Measurements from ENCODE around the gene UQCC2.

UQCC2 gene

DNA sequence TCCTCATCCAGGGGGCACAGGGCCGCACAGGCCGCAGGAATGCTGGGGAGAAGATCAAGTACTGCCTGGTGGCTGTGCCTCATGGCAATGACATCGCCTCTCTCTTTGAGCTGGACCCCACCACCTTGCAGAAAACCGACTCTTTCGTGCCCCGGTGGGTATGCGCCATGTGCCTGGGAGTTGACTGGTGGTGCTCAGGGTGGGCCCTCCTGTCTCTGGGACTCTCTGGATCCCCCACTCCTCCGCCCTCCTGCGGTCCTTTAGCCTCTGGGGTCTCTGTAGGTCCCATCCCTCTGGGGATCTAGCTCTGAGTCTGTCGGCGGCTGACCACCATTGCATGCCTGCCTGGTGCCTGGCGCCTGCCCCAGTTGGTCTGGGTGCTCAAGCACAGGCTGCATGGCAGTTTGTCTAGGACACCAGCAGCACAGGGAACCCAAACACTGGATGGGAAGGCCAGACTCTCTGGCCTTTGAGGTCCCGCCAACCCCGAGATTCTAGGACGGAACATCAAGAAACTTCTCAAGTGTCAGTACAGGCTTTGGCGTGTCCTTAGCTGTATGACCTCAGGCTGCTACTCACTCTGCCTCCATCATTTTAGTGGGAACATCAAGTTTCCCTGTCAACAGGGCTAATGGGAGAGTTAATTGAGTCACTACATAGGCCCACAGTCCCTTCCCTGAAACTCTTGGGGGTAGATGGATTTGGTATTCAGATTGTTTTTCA is 47.6 kb downstream of the UQCC2 start:
- Histone ChIP-seq H3K4me2 (no peak overlapping the region), H3K27me3 (no peaks in the 10 kb centered on the region), H3K27ac (no peak overlapping the region), H3K4me1 (peaks cover 0 to 5% (median 0%) of the 10 kb centered on the region in 10 experiments; a peak in 3 of 20 replicates), H3K36me3 (peaks cover 0 to 76% (median 50%) of the 10 kb centered on the region in 11 experiments; a peak in 18 of 22 replicates), H3K9ac (no peak overlapping the region), H4K20me1 (peaks cover 0 to 4% (median 0%) of the 10 kb centered on the region in 11 experiments; a peak in 3 of 22 replicates), H3K9me3 (replicated peaks in 1 of 11) (no peaks in the 10 kb centered on the region), H3K4me3 (no peak overlapping the region)
- TF ChIP-seq Cebpa-rat (IDR thresholded peaks at IDR 0.05), result no peak

DNA sequence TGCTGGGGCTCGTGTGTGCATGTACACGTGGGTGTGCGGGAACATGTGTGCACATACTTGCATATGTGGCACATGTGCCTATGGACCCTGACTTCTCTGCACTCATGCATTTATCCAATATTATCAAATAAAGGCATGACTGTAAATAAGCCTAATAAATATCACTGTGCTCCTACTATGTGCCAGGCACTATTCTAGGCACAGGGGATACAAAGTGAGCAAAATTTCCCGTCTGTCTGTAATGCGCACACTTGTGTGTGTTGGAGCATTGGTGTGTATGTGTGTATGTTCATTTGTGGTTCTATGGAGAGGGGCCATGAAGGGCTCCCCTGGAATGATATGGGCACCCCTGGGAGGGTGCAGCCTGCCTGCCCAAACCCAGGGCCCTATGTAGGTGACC is 48.5 kb downstream of the UQCC2 start:
- Histone ChIP-seq H3K9me3 (replicated peaks in 1 of 11) (no peaks in the 10 kb centered on the region), H3K9ac (no peak overlapping the region), H3K36me3 (peaks cover 0 to 76% (median 50%) of the 10 kb centered on the region in 11 experiments; a peak in 18 of 22 replicates), H3K27ac (no peak overlapping the region), H3K4me2 (no peak overlapping the region), H3K4me3 (no peak overlapping the region), H4K20me1 (peaks cover 0 to 4% (median 0%) of the 10 kb centered on the region in 11 experiments; a peak in 3 of 22 replicates), H3K27me3 (no peaks in the 10 kb centered on the region), H3K4me1 (no peaks in the 10 kb centered on the region)
- TF ChIP-seq Cebpa-rat (IDR thresholded peaks at IDR 0.05), result no peak

DNA sequence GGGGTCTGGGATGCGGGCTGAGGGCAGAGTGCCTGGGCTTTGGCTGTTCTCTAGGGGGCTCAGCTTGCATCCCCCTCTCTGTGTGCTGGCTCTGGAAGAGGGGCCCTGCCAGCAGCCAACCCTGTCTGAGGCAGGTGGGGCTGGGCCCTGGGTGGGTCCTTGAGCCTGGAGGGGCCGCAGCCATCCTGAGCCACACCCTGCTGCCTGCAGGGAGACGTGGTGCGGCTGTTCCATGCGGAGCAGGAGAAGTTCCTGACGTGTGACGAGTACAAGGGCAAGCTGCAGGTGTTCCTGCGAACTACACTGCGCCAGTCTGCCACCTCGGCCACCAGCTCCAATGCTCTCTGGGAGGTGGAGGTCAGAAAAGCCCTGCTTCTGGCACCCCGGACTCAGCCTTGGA is 49.2 kb downstream of the UQCC2 start:
- H3K4me2 ChIP-seq, result no peak overlapping the region
- no peak overlapping the region for H3K9ac ChIP-seq
- no peaks in the 10 kb centered on the region for H3K27me3 ChIP-seq
- H4K20me1 ChIP-seq, result peaks cover 0 to 11% (median 0%) of the 10 kb centered on the region in 11 experiments; a peak in 4 of 22 replicates
- H3K27ac ChIP-seq, result no peak overlapping the region
- no peak for TF ChIP-seq Cebpa-rat (IDR thresholded peaks at IDR 0.05)
- H3K4me1 ChIP-seq, result no peaks in the 10 kb centered on the region
- no peak overlapping the region for H3K4me3 ChIP-seq
- peaks cover 0 to 75% (median 49%) of the 10 kb centered on the region in 11 experiments; a peak in 16 of 22 replicates for H3K36me3 ChIP-seq
- no peaks in the 10 kb centered on the region for H3K9me3 ChIP-seq (replicated peaks in 1 of 11)

GRCh38 chr6:33661106-33661838 is 50.2 kb downstream of the UQCC2 start:
- Histone ChIP-seq H3K36me3 (peaks cover 0 to 77% (median 45%) of the 10 kb centered on the region in 11 experiments; a peak in 15 of 22 replicates), H4K20me1 (peaks cover 0 to 11% (median 0%) of the 10 kb centered on the region in 11 experiments; a peak in 4 of 22 replicates), H3K4me3 (no peak overlapping the region), H3K9me3 (replicated peaks in 1 of 11) (no peaks in the 10 kb centered on the region), H3K9ac (no peak overlapping the region), H3K4me1 (no peaks in the 10 kb centered on the region), H3K27me3 (no peaks in the 10 kb centered on the region), H3K4me2 (no peak overlapping the region), H3K27ac (no peak overlapping the region)
- no peak for TF ChIP-seq Cebpa-rat (IDR thresholded peaks at IDR 0.05)

- H3K27me3 ChIP-seq, result no peaks in the 10 kb centered on the region
- H4K20me1 ChIP-seq, result peaks cover 0 to 11% (median 0%) of the 10 kb centered on the region in 11 experiments; a peak in 5 of 22 replicates
- H3K4me1 ChIP-seq, result peaks cover 2 to 9% (median 6%) of the 10 kb centered on the region in 10 experiments; a peak in 17 of 20 replicates
- TF ChIP-seq Cebpa-rat (IDR thresholded peaks at IDR 0.05), result no peak
- peaks cover 0 to 76% (median 44%) of the 10 kb centered on the region in 11 experiments; a peak in 15 of 22 replicates for H3K36me3 ChIP-seq
- no peaks in the 10 kb centered on the region for H3K9me3 ChIP-seq (replicated peaks in 1 of 11)
- no peak overlapping the region for H3K4me2 ChIP-seq
- H3K27ac ChIP-seq, result no peak overlapping the region
- H3K4me3 ChIP-seq, result no peak overlapping the region
- no peak overlapping the region; a peak in 1 of 22 replicates for H3K9ac ChIP-seq
These were observed 51.5 kb downstream of the UQCC2 start for GRCh38 chr6:33659986-33660385.

DNA sequence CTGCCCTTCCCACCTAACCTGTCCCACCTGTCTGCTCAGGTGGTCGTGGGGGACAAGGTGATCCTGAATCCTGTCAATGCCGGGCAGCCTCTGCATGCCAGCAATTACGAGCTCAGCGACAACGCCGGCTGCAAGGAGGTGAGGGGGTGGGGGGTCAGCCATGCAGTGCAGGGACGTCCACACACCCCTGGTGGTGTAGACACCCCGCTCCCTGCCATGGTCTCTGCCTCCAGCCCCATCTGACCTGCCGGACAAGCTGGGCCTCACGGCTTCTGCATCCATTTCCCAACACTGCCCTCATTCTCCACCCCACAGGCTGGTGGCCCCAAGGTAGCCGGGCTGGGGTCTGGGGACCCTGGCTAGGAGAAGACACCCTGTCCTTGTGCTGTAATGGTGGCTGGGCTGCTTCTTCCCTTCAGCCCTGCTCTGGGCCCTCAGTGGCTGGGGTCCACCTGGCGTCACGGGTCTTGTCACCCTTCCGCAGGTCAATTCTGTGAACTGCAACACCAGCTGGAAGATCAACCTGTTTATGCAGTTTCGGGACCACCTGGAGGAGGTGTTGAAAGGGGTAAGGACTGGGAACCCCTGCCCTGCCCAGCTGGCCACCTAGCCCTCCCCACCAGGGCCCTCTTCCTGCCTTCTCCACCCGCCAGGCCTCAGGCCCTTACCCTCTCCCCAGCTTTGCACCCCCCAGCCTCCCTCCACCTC is 52.4 kb downstream of the UQCC2 start:
- H4K20me1 ChIP-seq, result peaks cover 0 to 17% (median 0%) of the 10 kb centered on the region in 11 experiments; a peak in 6 of 22 replicates
- H3K9ac ChIP-seq, result no peak overlapping the region; a peak in 1 of 22 replicates
- H3K4me2 ChIP-seq, result no peak overlapping the region
- H3K4me1 ChIP-seq, result peaks cover 8 to 18% (median 12%) of the 10 kb centered on the region in 10 experiments; a peak in 17 of 20 replicates
- H3K27ac ChIP-seq, result no peak overlapping the region
- no peak for TF ChIP-seq Cebpa-rat (IDR thresholded peaks at IDR 0.05)
- H3K36me3 ChIP-seq, result peaks cover 0 to 71% (median 39%) of the 10 kb centered on the region in 11 experiments; a peak in 15 of 22 replicates
- no peaks in the 10 kb centered on the region for H3K27me3 ChIP-seq
- no peak overlapping the region for H3K4me3 ChIP-seq
- no peaks in the 10 kb centered on the region for H3K9me3 ChIP-seq (replicated peaks in 1 of 11)

- no peak overlapping the region for H3K9ac ChIP-seq
These were observed 54.7 kb downstream of the UQCC2 start for GRCh38 chr6:33656844-33657243.

GRCh38 chr6:33654831-33655554 is 56.5 kb downstream of the UQCC2 start:
- H3K9ac ChIP-seq, result no peak overlapping the region
- H3K27ac ChIP-seq, result peak overlapping the region in 1 of 11 experiments; percentile 36; a peak in 1 of 22 replicates
- no peak for TF ChIP-seq Cebpa-rat (IDR thresholded peaks at IDR 0.05)
- H3K4me2 ChIP-seq, result peak overlapping the region in 5 of 11 experiments; percentile 36 to 56 (median 40); a peak in 10 of 22 replicates
- no peaks in the 10 kb centered on the region for H3K27me3 ChIP-seq
- no peak overlapping the region for H3K4me3 ChIP-seq
- H3K4me1 ChIP-seq, result peaks cover 15 to 37% (median 24%) of the 10 kb centered on the region in 10 experiments
- H3K36me3 ChIP-seq, result peaks cover 0 to 64% (median 40%) of the 10 kb centered on the region in 11 experiments; a peak in 15 of 22 replicates
- H3K9me3 ChIP-seq (replicated peaks in 1 of 11), result no peaks in the 10 kb centered on the region
- H4K20me1 ChIP-seq, result peaks cover 0 to 25% (median 0%) of the 10 kb centered on the region in 11 experiments; a peak in 5 of 22 replicates

More at GRCh38 chr6:33656844-33657243, 54.7 kb downstream of the UQCC2 start:
- peaks cover 0 to 64% (median 39%) of the 10 kb centered on the region in 11 experiments; a peak in 15 of 22 replicates for H3K36me3 ChIP-seq
- H3K4me1 ChIP-seq, result peaks cover 12 to 31% (median 21%) of the 10 kb centered on the region in 10 experiments
- TF ChIP-seq Cebpa-rat (IDR thresholded peaks at IDR 0.05), result no peak
- no peak overlapping the region for H3K4me3 ChIP-seq
- no peak overlapping the region for H3K4me2 ChIP-seq
- peaks cover 0 to 19% (median 0%) of the 10 kb centered on the region in 11 experiments; a peak in 6 of 22 replicates for H4K20me1 ChIP-seq
- H3K27me3 ChIP-seq, result no peaks in the 10 kb centered on the region
- H3K9me3 ChIP-seq (replicated peaks in 1 of 11), result no peaks in the 10 kb centered on the region
- no peak overlapping the region for H3K27ac ChIP-seq

Measured in BLaER1 treated with 17β-estradiol and CSF1 and Interleukin-3, amounts not matched to agents 10 nM and 100 nM (cell line).